H1 (cell line): Measurements from ENCODE around the gene CERCAM. TPM values are rescaled to one million over a fixed set of nuclear protein-coding genes. Genes with fewer than 3 reads are reported as not detected.
A peak's percentile ranks its signal among the peaks of the same experiment; 100 is the strongest.

Experiments used
- BCL11A ChIP-seq, 2 experiments: IDR thresholded peaks; one replicate each; pipeline ENCODE4 v1.6.1; 2011; ENCODE audit warnings: low read depth in 2 of 2, low read length in 2 of 2, mild to moderate bottlenecking in 2 of 2
- CEBPB ChIP-seq: IDR thresholded peaks from 2 replicates; pipeline ENCODE4 v1.6.1; 2012; ENCODE audit warnings: low read depth, low read length
- CHD2 ChIP-seq: IDR thresholded peaks from 2 replicates; pipeline ENCODE4 v1.6.1; 2012; ENCODE audit warnings: low read length, improper control_type of control experiment
- CREB1 ChIP-seq: IDR thresholded peaks from 2 replicates; pipeline ENCODE4 v1.6.1; 2012; ENCODE audit warnings: inconsistent platforms
- CTBP2 ChIP-seq: IDR thresholded peaks from 2 replicates; pipeline ENCODE4 v1.7.0; 2011; ENCODE audit warnings: borderline replicate concordance, mild to moderate bottlenecking, moderate library complexity, mixed read lengths, low read length; ENCODE audit not compliant: insufficient read depth, insufficient read length
- JUND ChIP-seq: IDR thresholded peaks from 2 replicates; pipeline ENCODE4 v1.6.1; 2011; ENCODE audit warnings: mild to moderate bottlenecking, improper control_type of control experiment, low read length
- NANOG ChIP-seq: IDR thresholded peaks from 2 replicates; pipeline ENCODE4 v1.6.1; 2011; ENCODE audit warnings: low read length, low read depth, mild to moderate bottlenecking, inconsistent platforms; ENCODE audit not compliant: insufficient read depth, poor library complexity, severe bottlenecking
- PHF8 ChIP-seq: fragments of 200-600 bp; sonication (generic); conservative IDR thresholded peaks from 2 replicates; pipeline ENCODE4 v1.7.1; 2012; ENCODE audit warnings: low read depth, mild to moderate bottlenecking, inconsistent platforms, low read length, moderate library complexity
- SIN3A ChIP-seq, 2 experiments: IDR thresholded peaks in 1 of 2; conservative IDR thresholded peaks in 1 of 2; 2 replicates each; pipeline ENCODE4 v1.6.1; 2011 to 2012; ENCODE audit warnings: low read length in 2 of 2, improper control_type of control experiment in 1 of 2, low read depth in 1 of 2, mild to moderate bottlenecking in 1 of 2
- SIRT6 ChIP-seq: IDR thresholded peaks from one replicate; pipeline ENCODE4 v1.7.1; 2012; ENCODE audit warnings: low read length, inconsistent platforms
- SP4 ChIP-seq: IDR thresholded peaks from 2 replicates; pipeline ENCODE4 v1.6.1; 2012; ENCODE audit warnings: low read length, inconsistent platforms
- polyA plus RNA-seq, 7 experiments: library from polyadenylated mRNA; depleted of rRNA in 3 of 7; stranded (reverse) in 5 of 7; unstranded in 2 of 7; fragments of >200 nt in 5 of 7; fragments of 200-250 nt in 2 of 7; gene quantifications; 1 replicate in 5 of 7; 2 replicates in 1 of 7; 4 replicates in 1 of 7; pipeline versions ENCODE4 v1.2.1 to v1.2.3, GENCODE V29; 2011 to 2013; ENCODE audit warnings: missing spikeins in 2 of 7, mixed read lengths in 2 of 7
- total RNA-seq: library from RNA; stranded (reverse); fragmentation: NEBNext Ultra II Directional; extraction: Animal tissue kit (Norgen Biotek cat#: 25700); gene quantifications from 2 replicates; pipeline ENCODE4 v1.2.1, GENCODE V29; 2021
- TF ChIP-seq, protein P1 (sequence below): fragments of 300-600 bp; sonication (generic); IDR thresholded peaks from 2 replicates; pipeline ENCODE4 v1.7.1; 2012; ENCODE audit warnings: low read length, moderate library complexity, mild to moderate bottlenecking, inconsistent platforms; ENCODE audit not compliant: insufficient replicate concordance

The CERCAM gene
- total and polyA plus RNA-seq, 2 of the 8 experiments (the other 6 are each of a cell fraction or from before 2014, with no cell fraction given): 3.1 to 5.2 TPM

DNA sequence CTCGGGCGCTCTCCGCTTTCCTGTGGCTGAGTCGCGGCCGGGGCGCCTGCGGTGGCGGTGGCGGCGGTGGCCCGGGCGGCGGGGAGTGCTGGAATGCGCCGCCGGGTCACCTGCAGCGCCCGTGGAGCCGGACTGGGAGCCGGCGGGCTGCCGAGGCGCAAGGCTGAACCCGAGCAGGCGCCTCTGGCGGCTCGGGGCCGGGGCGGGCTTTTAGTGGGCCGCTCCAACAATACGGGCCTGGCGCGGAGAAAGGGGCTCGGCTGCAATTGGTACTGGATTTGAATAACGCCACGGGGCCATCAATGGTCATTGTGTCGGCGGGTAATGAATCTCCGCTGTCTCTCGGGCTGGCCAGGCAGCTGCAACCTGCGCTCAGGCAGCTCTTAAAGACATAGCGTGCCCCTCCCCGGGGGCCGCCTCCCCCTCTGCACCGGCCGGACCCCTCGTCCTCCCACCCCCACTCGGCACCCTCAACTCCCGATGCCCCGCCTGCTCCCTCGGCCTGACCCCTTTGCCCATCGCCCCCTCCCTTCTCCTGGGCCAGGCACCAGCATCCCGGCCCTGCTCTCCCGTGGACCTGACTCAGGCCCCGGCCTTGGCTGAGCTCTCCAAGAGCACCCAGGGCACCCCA, 27.4 kb upstream of the CERCAM start (continued):
- TF ChIP-seq SIRT6 (no peak), CEBPB (no peak), CTBP2 (no peak), PHF8 (no peak), JUND (no peak), SIN3A (conservative IDR thresholded peaks at IDR 0.05 in 1 of 2, IDR thresholded peaks at IDR 0.05 in 1 of 2; ENCODE audit: low read depth in 1 of 2, low read length in 2 of 2) (no peak), BCL11A (IDR thresholded peaks at IDR 0.05; ENCODE audit: low read depth in 2 of 2, low read length in 2 of 2) (no peak), CHD2 (no peak), NANOG (peak; percentile 89), CREB1 (no peak), SP4 (no peak)
- TF ChIP-seq, protein P1, sequence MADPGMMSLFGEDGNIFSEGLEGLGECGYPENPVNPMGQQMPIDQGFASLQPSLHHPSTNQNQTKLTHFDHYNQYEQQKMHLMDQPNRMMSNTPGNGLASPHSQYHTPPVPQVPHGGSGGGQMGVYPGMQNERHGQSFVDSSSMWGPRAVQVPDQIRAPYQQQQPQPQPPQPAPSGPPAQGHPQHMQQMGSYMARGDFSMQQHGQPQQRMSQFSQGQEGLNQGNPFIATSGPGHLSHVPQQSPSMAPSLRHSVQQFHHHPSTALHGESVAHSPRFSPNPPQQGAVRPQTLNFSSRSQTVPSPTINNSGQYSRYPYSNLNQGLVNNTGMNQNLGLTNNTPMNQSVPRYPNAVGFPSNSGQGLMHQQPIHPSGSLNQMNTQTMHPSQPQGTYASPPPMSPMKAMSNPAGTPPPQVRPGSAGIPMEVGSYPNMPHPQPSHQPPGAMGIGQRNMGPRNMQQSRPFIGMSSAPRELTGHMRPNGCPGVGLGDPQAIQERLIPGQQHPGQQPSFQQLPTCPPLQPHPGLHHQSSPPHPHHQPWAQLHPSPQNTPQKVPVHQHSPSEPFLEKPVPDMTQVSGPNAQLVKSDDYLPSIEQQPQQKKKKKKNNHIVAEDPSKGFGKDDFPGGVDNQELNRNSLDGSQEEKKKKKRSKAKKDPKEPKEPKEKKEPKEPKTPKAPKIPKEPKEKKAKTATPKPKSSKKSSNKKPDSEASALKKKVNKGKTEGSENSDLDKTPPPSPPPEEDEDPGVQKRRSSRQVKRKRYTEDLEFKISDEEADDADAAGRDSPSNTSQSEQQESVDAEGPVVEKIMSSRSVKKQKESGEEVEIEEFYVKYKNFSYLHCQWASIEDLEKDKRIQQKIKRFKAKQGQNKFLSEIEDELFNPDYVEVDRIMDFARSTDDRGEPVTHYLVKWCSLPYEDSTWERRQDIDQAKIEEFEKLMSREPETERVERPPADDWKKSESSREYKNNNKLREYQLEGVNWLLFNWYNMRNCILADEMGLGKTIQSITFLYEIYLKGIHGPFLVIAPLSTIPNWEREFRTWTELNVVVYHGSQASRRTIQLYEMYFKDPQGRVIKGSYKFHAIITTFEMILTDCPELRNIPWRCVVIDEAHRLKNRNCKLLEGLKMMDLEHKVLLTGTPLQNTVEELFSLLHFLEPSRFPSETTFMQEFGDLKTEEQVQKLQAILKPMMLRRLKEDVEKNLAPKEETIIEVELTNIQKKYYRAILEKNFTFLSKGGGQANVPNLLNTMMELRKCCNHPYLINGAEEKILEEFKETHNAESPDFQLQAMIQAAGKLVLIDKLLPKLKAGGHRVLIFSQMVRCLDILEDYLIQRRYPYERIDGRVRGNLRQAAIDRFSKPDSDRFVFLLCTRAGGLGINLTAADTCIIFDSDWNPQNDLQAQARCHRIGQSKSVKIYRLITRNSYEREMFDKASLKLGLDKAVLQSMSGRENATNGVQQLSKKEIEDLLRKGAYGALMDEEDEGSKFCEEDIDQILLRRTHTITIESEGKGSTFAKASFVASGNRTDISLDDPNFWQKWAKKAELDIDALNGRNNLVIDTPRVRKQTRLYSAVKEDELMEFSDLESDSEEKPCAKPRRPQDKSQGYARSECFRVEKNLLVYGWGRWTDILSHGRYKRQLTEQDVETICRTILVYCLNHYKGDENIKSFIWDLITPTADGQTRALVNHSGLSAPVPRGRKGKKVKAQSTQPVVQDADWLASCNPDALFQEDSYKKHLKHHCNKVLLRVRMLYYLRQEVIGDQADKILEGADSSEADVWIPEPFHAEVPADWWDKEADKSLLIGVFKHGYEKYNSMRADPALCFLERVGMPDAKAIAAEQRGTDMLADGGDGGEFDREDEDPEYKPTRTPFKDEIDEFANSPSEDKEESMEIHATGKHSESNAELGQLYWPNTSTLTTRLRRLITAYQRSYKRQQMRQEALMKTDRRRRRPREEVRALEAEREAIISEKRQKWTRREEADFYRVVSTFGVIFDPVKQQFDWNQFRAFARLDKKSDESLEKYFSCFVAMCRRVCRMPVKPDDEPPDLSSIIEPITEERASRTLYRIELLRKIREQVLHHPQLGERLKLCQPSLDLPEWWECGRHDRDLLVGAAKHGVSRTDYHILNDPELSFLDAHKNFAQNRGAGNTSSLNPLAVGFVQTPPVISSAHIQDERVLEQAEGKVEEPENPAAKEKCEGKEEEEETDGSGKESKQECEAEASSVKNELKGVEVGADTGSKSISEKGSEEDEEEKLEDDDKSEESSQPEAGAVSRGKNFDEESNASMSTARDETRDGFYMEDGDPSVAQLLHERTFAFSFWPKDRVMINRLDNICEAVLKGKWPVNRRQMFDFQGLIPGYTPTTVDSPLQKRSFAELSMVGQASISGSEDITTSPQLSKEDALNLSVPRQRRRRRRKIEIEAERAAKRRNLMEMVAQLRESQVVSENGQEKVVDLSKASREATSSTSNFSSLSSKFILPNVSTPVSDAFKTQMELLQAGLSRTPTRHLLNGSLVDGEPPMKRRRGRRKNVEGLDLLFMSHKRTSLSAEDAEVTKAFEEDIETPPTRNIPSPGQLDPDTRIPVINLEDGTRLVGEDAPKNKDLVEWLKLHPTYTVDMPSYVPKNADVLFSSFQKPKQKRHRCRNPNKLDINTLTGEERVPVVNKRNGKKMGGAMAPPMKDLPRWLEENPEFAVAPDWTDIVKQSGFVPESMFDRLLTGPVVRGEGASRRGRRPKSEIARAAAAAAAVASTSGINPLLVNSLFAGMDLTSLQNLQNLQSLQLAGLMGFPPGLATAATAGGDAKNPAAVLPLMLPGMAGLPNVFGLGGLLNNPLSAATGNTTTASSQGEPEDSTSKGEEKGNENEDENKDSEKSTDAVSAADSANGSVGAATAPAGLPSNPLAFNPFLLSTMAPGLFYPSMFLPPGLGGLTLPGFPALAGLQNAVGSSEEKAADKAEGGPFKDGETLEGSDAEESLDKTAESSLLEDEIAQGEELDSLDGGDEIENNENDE: no peak
